HepG2 (cell line): ENCODE data around the gene GNAL. TPM values are rescaled to one million over a fixed set of nuclear protein-coding genes. Genes with fewer than 3 reads are reported as not detected.

ENCODE experiments used
- CENPX ChIP-seq: sonication (generic); formaldehyde crosslinking; IDR thresholded peaks from 2 replicates; pipeline ENCODE4 v1.9.0; 2021; ENCODE audit warnings: mild to moderate bottlenecking, missing genetic modification reagents, moderate library complexity
- IKZF4 ChIP-seq: sonication (generic); formaldehyde crosslinking; IDR thresholded peaks from 2 replicates; pipeline ENCODE4 v1.5.1; 2020; ENCODE audit warnings: borderline replicate concordance, mild to moderate bottlenecking, low read depth, missing genetic modification reagents; ENCODE audit errors: not compliant biosample characterization
- SAP130 ChIP-seq: IDR thresholded peaks from 2 replicates; pipeline ENCODE4 v1.6.1; 2016; ENCODE audit warnings: low read depth
- SIN3A ChIP-seq: IDR thresholded peaks from 2 replicates; pipeline ENCODE4 v1.6.1; 2011; ENCODE audit warnings: low read depth, mild to moderate bottlenecking, control low read depth, low read length, borderline replicate concordance
- SIX4 ChIP-seq: sonication (generic); formaldehyde crosslinking; IDR thresholded peaks from 2 replicates; pipeline ENCODE4 v1.4.0; 2020; ENCODE audit warnings: missing genetic modification reagents
- SMAD3 ChIP-seq: sonication (generic); formaldehyde crosslinking; IDR thresholded peaks from 2 replicates; pipeline ENCODE4 v1.4.0; 2020; ENCODE audit warnings: missing genetic modification reagents
- SRSF4 ChIP-seq: fragments of 200-400 bp; formaldehyde crosslinking; IDR thresholded peaks from one replicate; pipeline ENCODE4 v1.6.1; 2018; ENCODE audit warnings: mild to moderate bottlenecking, low read depth, low read length, moderate library complexity; ENCODE audit not compliant: poor library complexity, severe bottlenecking
- TBL1XR1 ChIP-seq: fragments of 150-350 bp; IDR thresholded peaks from 2 replicates; pipeline ENCODE4 v1.6.1; 2014; ENCODE audit warnings: borderline replicate concordance, low read length; ENCODE audit not compliant: partially characterized antibody
- THYN1 ChIP-seq: sonication (generic); formaldehyde crosslinking; IDR thresholded peaks from 2 replicates; pipeline ENCODE4 v1.8.1; 2023; ENCODE audit warnings: low read depth, mild to moderate bottlenecking, moderate library complexity, missing genetic modification reagents, borderline replicate concordance
- ZNF10 ChIP-seq: sonication (generic); formaldehyde crosslinking; IDR thresholded peaks from 2 replicates; pipeline ENCODE4 v1.4.0; 2020; ENCODE audit warnings: mild to moderate bottlenecking, low read depth, missing genetic modification reagents, borderline replicate concordance
- ZNF839 ChIP-seq: sonication (generic); formaldehyde crosslinking; IDR thresholded peaks from 2 replicates; pipeline ENCODE4 v1.4.0; 2020; ENCODE audit warnings: missing genetic modification reagents, mild to moderate bottlenecking, borderline replicate concordance
- ZSCAN5A ChIP-seq: sonication (generic); formaldehyde crosslinking; IDR thresholded peaks from 2 replicates; pipeline ENCODE4 v1.8.0; 2022; ENCODE audit warnings: mild to moderate bottlenecking, missing genetic modification reagents, borderline replicate concordance
- polyA plus RNA-seq, 8 experiments: library from polyadenylated mRNA; depleted of rRNA in 3 of 8; stranded (reverse) in 7 of 8; unstranded in 1 of 8; fragments of >200 nt; fragmentation: Illumina TruSeq in 4 of 8; extraction: Trizol in 4 of 8; gene quantifications; 2 replicates each; pipeline versions ENCODE4 v1.2.1 to v1.2.3, GENCODE V29; 2011 to 2016; ENCODE audit warnings: low read depth in 4 of 8, missing spikeins in 1 of 8, mixed read lengths in 1 of 8; ENCODE audit not compliant: insufficient read depth in 1 of 8
- total RNA-seq, 5 experiments: library from RNA; depleted of rRNA; stranded (reverse); fragments of >200 nt; fragmentation: Illumina TruSeq; extraction: Trizol; gene quantifications; 2 replicates each; pipeline ENCODE4 v1.2.3, GENCODE V29; 2016; ENCODE audit warnings: low read depth in 1 of 5
- TF ChIP-seq, protein P1 (sequence below): sonication (generic); formaldehyde crosslinking; IDR thresholded peaks from 2 replicates; pipeline ENCODE4 v1.5.1; 2020; ENCODE audit warnings: mild to moderate bottlenecking, missing genetic modification reagents
- TF ChIP-seq, protein P2 (sequence below): sonication (generic); formaldehyde crosslinking; IDR thresholded peaks from 2 replicates; pipeline ENCODE4 v1.4.0; 2020; ENCODE audit warnings: mild to moderate bottlenecking, missing genetic modification reagents, borderline replicate concordance
- TF ChIP-seq, protein P3 (sequence below): sonication (generic); formaldehyde crosslinking; IDR thresholded peaks from 2 replicates; pipeline ENCODE4 v1.5.1; 2020; ENCODE audit warnings: missing genetic modification reagents, mild to moderate bottlenecking, borderline replicate concordance

Gene GNAL
- total and polyA plus RNA-seq, 2 of the 13 experiments (the other 11 are each of a cell fraction or from before 2014, with no cell fraction given), result 0.87 to 1.4 TPM

- TF ChIP-seq, protein P1, sequence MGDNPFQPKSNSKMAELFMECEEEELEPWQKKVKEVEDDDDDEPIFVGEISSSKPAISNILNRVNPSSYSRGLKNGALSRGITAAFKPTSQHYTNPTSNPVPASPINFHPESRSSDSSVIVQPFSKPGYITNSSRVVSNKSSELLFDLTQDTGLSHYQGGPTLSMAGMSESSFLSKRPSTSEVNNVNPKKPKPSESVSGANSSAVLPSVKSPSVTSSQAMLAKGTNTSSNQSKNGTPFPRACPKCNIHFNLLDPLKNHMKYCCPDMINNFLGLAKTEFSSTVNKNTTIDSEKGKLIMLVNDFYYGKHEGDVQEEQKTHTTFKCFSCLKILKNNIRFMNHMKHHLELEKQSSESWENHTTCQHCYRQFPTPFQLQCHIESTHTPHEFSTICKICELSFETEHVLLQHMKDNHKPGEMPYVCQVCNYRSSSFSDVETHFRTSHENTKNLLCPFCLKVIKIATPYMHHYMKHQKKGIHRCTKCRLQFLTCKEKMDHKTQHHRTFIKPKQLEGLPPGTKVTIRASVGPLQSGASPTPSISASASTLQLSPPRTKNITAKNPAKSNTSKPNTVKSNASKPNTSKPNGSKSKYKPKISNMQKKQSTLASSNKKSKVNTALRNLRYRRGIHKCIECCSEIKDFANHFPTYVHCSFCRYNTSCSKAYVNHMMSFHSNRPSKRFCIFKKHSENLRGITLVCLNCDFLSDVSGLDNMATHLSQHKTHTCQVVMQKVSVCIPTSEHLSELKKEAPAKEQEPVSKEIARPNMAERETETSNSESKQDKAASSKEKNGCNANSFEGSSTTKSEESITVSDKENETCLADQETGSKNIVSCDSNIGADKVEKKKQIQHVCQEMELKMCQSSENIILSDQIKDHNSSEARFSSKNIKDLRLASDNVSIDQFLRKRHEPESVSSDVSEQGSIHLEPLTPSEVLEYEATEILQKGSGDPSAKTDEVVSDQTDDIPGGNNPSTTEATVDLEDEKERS (CRISPR knock-in tag), result no peak
- TF ChIP-seq SIX4 (CRISPR knock-in tag) (no peak), ZNF10 (no peak), CENPX (no peak), THYN1 (CRISPR knock-in tag) (no peak), SAP130 (CRISPR knock-in tag) (0 out of 2 replicates have a peak, but pooled peaks have one; percentile 27), SIN3A (no peak), SMAD3 (CRISPR knock-in tag) (no peak), ZSCAN5A (CRISPR knock-in tag) (no peak), ZNF839 (CRISPR knock-in tag) (no peak), IKZF4 (no peak), SRSF4 (no peak), TBL1XR1 (peak; percentile 35)
- TF ChIP-seq, protein P2, sequence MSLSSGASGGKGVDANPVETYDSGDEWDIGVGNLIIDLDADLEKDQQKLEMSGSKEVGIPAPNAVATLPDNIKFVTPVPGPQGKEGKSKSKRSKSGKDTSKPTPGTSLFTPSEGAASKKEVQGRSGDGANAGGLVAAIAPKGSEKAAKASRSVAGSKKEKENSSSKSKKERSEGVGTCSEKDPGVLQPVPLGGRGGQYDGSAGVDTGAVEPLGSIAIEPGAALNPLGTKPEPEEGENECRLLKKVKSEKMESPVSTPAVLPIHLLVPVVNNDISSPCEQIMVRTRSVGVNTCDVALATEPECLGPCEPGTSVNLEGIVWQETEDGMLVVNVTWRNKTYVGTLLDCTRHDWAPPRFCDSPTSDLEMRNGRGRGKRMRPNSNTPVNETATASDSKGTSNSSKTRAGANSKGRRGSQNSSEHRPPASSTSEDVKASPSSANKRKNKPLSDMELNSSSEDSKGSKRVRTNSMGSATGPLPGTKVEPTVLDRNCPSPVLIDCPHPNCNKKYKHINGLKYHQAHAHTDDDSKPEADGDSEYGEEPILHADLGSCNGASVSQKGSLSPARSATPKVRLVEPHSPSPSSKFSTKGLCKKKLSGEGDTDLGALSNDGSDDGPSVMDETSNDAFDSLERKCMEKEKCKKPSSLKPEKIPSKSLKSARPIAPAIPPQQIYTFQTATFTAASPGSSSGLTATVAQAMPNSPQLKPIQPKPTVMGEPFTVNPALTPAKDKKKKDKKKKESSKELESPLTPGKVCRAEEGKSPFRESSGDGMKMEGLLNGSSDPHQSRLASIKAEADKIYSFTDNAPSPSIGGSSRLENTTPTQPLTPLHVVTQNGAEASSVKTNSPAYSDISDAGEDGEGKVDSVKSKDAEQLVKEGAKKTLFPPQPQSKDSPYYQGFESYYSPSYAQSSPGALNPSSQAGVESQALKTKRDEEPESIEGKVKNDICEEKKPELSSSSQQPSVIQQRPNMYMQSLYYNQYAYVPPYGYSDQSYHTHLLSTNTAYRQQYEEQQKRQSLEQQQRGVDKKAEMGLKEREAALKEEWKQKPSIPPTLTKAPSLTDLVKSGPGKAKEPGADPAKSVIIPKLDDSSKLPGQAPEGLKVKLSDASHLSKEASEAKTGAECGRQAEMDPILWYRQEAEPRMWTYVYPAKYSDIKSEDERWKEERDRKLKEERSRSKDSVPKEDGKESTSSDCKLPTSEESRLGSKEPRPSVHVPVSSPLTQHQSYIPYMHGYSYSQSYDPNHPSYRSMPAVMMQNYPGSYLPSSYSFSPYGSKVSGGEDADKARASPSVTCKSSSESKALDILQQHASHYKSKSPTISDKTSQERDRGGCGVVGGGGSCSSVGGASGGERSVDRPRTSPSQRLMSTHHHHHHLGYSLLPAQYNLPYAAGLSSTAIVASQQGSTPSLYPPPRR (CRISPR knock-in tag), result no peak
- TF ChIP-seq, protein P3, sequence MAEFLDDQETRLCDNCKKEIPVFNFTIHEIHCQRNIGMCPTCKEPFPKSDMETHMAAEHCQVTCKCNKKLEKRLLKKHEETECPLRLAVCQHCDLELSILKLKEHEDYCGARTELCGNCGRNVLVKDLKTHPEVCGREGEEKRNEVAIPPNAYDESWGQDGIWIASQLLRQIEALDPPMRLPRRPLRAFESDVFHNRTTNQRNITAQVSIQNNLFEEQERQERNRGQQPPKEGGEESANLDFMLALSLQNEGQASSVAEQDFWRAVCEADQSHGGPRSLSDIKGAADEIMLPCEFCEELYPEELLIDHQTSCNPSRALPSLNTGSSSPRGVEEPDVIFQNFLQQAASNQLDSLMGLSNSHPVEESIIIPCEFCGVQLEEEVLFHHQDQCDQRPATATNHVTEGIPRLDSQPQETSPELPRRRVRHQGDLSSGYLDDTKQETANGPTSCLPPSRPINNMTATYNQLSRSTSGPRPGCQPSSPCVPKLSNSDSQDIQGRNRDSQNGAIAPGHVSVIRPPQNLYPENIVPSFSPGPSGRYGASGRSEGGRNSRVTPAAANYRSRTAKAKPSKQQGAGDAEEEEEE, result no peak
Observed at GRCh38 chr18:11688972-11689668, at the start of gene GNAL (continued).
